Measurements from ENCODE around the gene PAX4. TPM values are rescaled to one million over a fixed set of nuclear protein-coding genes. Genes with fewer than 3 reads are reported as not detected.

PAX4 gene, protein sequence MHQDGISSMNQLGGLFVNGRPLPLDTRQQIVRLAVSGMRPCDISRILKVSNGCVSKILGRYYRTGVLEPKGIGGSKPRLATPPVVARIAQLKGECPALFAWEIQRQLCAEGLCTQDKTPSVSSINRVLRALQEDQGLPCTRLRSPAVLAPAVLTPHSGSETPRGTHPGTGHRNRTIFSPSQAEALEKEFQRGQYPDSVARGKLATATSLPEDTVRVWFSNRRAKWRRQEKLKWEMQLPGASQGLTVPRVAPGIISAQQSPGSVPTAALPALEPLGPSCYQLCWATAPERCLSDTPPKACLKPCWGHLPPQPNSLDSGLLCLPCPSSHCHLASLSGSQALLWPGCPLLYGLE
- 1 to 10 TPM in 1 of 4 donors, under 1 TPM in 1, not detected in 2; 0.41 to 5.0 TPM for total RNA-seq

DNA sequence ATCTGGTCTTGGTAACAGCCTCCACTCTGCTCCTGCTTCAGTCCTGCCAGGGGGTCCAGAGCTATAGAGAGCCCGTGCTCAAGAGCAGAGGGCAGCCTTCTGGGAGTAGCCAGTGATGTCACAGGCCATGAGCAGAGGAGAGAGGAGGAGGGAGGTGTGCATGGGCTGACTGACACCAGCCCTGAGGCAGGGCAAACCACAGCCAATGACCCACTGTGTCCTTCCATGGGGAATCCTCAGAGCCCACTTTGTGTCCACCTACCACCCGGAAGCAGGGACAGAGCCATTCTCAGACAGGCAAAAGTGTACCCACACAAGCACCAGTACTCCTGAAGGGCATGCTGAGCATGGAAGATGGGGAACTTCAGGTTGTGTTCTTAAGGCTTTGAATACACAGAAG, at the start of gene PAX4:
Gene PAX4, minus strand, starts transcription at position 101 of the 400 bp plus-strand sequence. CDS start 2,214 bp downstream, outside the sequence.
- Histone ChIP-seq H3K4me1 (no peaks in the 10 kb centered on the region), H3K27ac (no peak within 1 kb of the TSS), H3K4me3 (no peak within 1 kb of the TSS), H3K9me3 (no peaks in the 10 kb centered on the region), H3K36me3 (no peaks in the 10 kb centered on the region), H3K27me3 (peaks cover 63% of the 10 kb centered on the region)
- intact Hi-C loops (cut with DNase I; ENCODE audit: low total_unique reads), result no loop called here
- in situ Hi-C loops (cut with MboI; ENCODE audit: low pct_ligation_motif_present in 1 of 4, low pct_unique_long_range_greater_than_20kb in 1 of 4, low sequenced_read_pairs in 3 of 4), result no loop called here
- TF ChIP-seq, protein P1, sequence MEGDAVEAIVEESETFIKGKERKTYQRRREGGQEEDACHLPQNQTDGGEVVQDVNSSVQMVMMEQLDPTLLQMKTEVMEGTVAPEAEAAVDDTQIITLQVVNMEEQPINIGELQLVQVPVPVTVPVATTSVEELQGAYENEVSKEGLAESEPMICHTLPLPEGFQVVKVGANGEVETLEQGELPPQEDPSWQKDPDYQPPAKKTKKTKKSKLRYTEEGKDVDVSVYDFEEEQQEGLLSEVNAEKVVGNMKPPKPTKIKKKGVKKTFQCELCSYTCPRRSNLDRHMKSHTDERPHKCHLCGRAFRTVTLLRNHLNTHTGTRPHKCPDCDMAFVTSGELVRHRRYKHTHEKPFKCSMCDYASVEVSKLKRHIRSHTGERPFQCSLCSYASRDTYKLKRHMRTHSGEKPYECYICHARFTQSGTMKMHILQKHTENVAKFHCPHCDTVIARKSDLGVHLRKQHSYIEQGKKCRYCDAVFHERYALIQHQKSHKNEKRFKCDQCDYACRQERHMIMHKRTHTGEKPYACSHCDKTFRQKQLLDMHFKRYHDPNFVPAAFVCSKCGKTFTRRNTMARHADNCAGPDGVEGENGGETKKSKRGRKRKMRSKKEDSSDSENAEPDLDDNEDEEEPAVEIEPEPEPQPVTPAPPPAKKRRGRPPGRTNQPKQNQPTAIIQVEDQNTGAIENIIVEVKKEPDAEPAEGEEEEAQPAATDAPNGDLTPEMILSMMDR (IDR thresholded peaks at IDR 0.05), result no peak
- TF ChIP-seq POLR2A (IDR thresholded peaks at IDR 0.05) (no peak), POLR2AphosphoS5 (IDR thresholded peaks at IDR 0.05) (no peak), EP300 (IDR thresholded peaks at IDR 0.05; ENCODE audit: low read depth) (no peak)
- DNase-seq, result no peak
- WGBS, 2 donors (ENCODE audit: low coverage in 1 of 2), result 59% methylated on average over 2 of the region's 2 CpGs; no CpG with 5 or more reads in 1 of the 2 donors

DNA sequence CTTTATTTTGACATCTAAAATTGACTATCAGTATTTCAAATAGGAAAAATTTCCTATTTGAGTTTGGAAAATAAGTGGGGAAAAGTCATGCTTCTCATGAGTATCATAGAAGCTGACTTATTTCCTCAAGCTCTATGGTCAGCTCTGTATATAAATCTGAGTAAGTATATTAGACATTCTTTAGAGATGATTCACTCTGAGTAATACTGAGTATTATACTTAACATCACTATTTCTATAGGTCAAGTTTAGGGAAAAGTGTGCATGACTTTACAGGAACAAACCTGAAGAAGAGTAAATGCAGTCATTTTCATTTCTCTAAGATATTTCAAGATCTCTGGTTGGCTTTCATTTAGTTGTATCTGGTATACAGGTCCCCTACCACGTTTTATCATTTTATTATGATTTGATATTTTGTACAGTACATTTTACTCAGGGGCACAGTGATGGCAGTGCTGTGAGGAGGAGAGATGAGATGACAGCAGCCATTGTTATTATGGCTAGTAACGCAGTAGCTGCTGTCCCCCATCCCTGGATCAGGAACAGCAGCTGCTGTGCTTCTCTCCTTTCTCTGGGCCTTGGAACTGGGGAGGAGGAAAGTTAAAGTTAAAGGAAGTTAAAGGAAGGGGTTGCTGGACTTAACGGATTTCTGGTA, 49.2 kb upstream of the PAX4 start:
- Histone ChIP-seq H3K27ac (no peak overlapping the region), H3K36me3 (no peaks in the 10 kb centered on the region), H3K4me3 (no peak overlapping the region), H3K9me3 (no peaks in the 10 kb centered on the region), H3K27me3 (no peaks in the 10 kb centered on the region), H3K4me1 (peaks cover 0 to 25% (median 10%) of the 10 kb centered on the region in 4 donors)
- TF ChIP-seq EP300 (IDR thresholded peaks at IDR 0.05; ENCODE audit: low read depth), result no peak
- TF ChIP-seq, protein P1 (IDR thresholded peaks at IDR 0.05), result no peak
- TF ChIP-seq POLR2A (IDR thresholded peaks at IDR 0.05), result no peak
- TF ChIP-seq POLR2AphosphoS5 (IDR thresholded peaks at IDR 0.05), result no peak
- 68 to 70% methylated on average over 3 of the region's 3 CpGs for WGBS, 2 donors (ENCODE audit: low coverage in 1 of 2)
- intact Hi-C loops (cut with DNase I; ENCODE audit: low total_unique reads), result no loop called here
- DNase-seq, result no peak
- in situ Hi-C loops (cut with MboI; ENCODE audit: low pct_ligation_motif_present in 1 of 4, low pct_unique_long_range_greater_than_20kb in 1 of 4, low sequenced_read_pairs in 3 of 4), result no loop called here

DNA sequence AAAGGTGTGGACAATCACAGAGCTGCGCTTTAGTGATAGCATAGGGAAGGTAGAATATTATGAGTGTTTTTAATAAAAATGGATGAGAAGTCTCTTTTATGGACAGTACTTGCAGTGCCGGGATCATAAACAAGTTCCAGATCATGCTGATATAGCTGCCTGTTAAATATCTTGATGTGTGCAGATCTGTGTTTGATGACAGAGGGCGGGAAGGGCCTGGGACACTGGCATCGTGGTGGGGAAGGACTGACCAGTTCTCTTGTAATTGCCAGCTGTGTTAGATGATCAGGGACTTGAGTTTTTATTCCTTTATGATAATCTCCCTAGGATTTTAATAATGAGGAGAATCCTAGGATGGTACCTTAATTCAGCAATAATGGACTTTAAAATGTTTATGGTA, 48.7 kb upstream of the PAX4 start:
- DNase-seq, result no peak
- Histone ChIP-seq H3K27me3 (no peaks in the 10 kb centered on the region), H3K36me3 (no peaks in the 10 kb centered on the region), H3K4me3 (no peak overlapping the region), H3K4me1 (peaks cover 0 to 25% (median 10%) of the 10 kb centered on the region in 4 donors), H3K9me3 (no peaks in the 10 kb centered on the region), H3K27ac (no peak overlapping the region)
- WGBS, 2 donors (ENCODE audit: low coverage in 1 of 2), result 52 to 68% methylated on average over 4 of the region's 4 CpGs
- in situ Hi-C loops (cut with MboI; ENCODE audit: low pct_ligation_motif_present in 1 of 4, low pct_unique_long_range_greater_than_20kb in 1 of 4, low sequenced_read_pairs in 3 of 4), result no loop called here
- intact Hi-C loops (cut with DNase I; ENCODE audit: low total_unique reads), result no loop called here
- no peak for TF ChIP-seq POLR2AphosphoS5 (IDR thresholded peaks at IDR 0.05)
- TF ChIP-seq, protein P1 (IDR thresholded peaks at IDR 0.05), result no peak
- TF ChIP-seq POLR2A (IDR thresholded peaks at IDR 0.05), result no peak
- no peak for TF ChIP-seq EP300 (IDR thresholded peaks at IDR 0.05; ENCODE audit: low read depth)

DNA sequence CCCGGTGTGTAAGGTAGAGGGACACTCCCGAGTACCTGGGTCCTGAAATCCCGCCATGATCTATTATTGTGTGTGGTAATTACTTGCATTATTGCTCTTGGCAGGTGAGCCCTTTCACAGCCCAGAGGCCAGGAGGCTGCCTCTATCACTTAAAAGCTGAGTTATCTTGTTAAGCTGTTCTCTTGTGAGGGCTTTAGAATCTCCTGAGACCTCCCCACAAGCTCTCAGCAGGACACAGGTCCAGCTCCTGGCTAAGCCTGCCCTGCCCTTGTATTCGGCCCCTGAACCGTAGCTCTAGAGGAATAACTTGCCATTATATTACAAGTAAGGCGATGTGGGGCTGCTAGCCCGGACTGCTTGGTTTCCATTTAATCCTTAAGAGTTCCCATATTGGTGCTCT, 48.0 kb upstream of the PAX4 start:
- intact Hi-C loops (cut with DNase I; ENCODE audit: low total_unique reads) (no loop called here), in situ Hi-C loops (cut with MboI; ENCODE audit: low pct_ligation_motif_present in 1 of 4, low pct_unique_long_range_greater_than_20kb in 1 of 4, low sequenced_read_pairs in 3 of 4) (no loop called here)
- TF ChIP-seq POLR2AphosphoS5 (IDR thresholded peaks at IDR 0.05) (no peak), POLR2A (IDR thresholded peaks at IDR 0.05) (no peak), EP300 (IDR thresholded peaks at IDR 0.05; ENCODE audit: low read depth) (no peak)
- TF ChIP-seq, protein P1 (IDR thresholded peaks at IDR 0.05), result no peak
- Histone ChIP-seq H3K36me3 (no peaks in the 10 kb centered on the region), H3K27me3 (no peaks in the 10 kb centered on the region), H3K4me3 (no peak overlapping the region), H3K4me1 (peaks cover 0 to 25% (median 10%) of the 10 kb centered on the region in 4 donors), H3K9me3 (no peaks in the 10 kb centered on the region), H3K27ac (no peak overlapping the region)
- 72 to 74% methylated on average over 4 to 7 of the region's 7 CpGs for WGBS, 2 donors (ENCODE audit: low coverage in 1 of 2)
- DNase-seq, result no peak
